ENCODE data around the gene CYP27C1.
"Not testable (repeated sequence)": the region's sequence is repeated elsewhere in the genome, so short reads cannot be mapped to it uniquely, and the experiment has no call there.

CYP27C1 gene

DNA sequence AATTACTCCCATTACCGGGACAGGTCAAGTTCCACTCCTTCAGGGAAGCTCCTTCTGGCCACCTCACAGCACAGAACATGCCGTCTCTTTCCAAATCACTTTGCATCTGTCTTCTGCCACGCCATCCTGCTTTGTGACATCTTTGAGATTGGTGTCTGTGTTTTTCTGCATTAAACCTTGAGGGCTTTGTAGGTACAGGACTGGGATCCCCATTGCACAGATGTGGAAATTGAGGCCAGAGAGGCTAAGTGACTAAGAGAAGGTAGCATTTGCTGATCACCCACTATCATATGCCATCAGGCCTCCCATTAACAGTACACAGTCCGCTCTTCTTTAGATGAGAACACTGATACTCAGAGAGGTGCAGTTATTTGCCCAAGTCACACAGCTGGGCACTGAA lies 9.5 kb upstream of the CYP27C1 start:
- H3K36me3 Mint-ChIP-seq, result peaks cover 2 to 18% of the 10 kb centered on the region in 2 donors
- ATAC-seq (replicated peaks), result no peak

DNA sequence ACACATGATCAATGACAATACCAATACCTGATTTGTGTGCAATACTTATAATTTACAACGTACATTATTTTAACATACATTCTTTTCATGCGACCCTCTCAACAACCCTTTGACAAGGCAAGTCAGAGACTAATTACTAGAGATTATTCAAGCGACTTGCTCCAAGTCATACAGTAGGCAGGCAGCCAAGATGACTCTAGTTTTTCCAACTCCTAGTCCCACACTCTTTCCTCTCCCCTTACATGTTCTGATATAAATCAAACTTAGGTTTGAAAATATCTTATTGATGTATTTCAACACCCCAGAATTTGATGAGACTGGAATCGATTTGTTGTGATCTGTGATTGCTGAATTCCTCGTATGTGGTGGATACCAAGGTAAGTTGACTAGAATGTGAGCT lies 8.0 kb upstream of the CYP27C1 start:
- ATAC-seq (replicated peaks) (no peak), DNase-seq (no peak)
- Mint-ChIP-seq H3K27ac (no peak overlapping the region), H3K27me3 (peaks cover 26 to 42% of the 10 kb centered on the region in 2 donors), H3K4me1 (peaks cover 4% of the 10 kb centered on the region in 2 donors), H3K36me3 (peaks cover 2 to 12% of the 10 kb centered on the region in 2 donors), H3K9me3 (peaks cover 7 to 9% of the 10 kb centered on the region in 2 donors), H3K4me3 (no peak overlapping the region)

More for the DNA sequence above, 9.5 kb upstream of the CYP27C1 start:
- Mint-ChIP-seq H3K27ac (no peak overlapping the region), H3K4me3 (no peak overlapping the region), H3K27me3 (peaks cover 21 to 33% of the 10 kb centered on the region in 2 donors), H3K9me3 (peaks cover 7 to 9% of the 10 kb centered on the region in 2 donors), H3K4me1 (peaks cover 4% of the 10 kb centered on the region in 2 donors)
- no peak for DNase-seq

DNA sequence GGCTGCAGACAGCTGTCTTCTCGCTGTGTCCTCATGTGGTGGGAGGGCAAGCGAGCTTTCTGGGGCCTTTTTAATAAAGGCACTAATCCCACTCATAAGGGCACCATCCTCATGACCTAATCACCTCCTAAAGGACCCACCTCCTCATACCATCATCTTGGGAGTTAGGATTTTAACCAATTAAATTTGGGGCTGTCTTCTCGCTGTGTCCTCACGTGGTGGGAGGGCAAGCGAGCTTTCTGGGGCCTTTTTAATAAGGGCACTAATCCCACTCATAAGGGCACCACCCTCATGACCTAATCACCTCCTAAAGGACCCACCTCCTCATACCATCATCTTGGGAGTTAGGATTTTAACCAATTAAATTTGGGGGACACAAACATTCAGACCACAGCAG lies 7.2 kb upstream of the CYP27C1 start:
- H3K4me1 Mint-ChIP-seq; H3K4me3 Mint-ChIP-seq; DNase-seq; H3K27ac Mint-ChIP-seq; H3K9me3 Mint-ChIP-seq; ATAC-seq (replicated peaks); H3K36me3 Mint-ChIP-seq: not testable (repeated sequence)
- H3K27me3 Mint-ChIP-seq, result peaks cover 26 to 46% of the 10 kb centered on the region in 2 donors

DNA sequence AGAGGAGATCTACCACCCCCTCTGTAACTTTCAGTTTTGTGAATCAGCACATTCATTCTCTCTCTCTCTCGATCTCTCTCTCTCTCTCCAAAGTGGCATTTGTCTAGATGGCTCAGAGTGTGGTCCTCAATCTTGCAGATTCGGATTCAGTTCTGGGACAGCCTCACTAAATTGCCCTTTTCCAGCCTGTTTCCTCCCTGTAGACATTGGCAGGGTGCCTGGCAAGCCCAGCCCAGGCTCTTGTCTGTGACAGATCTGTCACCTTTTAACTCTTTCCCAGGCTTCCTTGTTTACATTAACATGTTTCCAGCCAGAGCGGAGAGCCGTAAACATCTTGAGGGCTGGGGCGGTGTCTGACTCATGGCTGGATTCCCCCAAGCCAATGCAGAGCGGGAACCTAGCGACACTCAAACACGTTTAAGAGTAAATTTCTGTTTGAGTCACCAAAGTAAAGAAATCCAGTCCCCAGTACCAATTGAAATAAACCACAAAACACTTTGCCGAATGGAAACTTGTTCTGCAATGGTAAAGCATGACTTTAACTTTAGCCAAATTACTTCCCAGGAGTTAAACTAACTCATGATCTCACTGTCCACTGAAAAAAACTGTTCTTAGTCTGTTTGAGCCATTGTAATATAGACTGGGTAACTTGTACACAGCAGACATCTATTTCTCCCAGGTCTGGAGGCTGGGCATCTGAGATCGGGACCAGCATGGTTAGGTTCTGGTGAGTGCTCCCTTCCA lies 6.6 kb upstream of the CYP27C1 start:
- H3K27me3 Mint-ChIP-seq, result peaks cover 26 to 48% of the 10 kb centered on the region in 2 donors
- peak overlapping the region in 1 of 2 donors; percentile 38 for H3K4me3 Mint-ChIP-seq
- DNase-seq (no peak), ATAC-seq (replicated peaks) (peak; percentile 90)
- H3K4me1 Mint-ChIP-seq, result peaks cover 4% of the 10 kb centered on the region in 2 donors
- peaks cover 0 to 7% of the 10 kb centered on the region in 2 donors for H3K36me3 Mint-ChIP-seq
- H3K9me3 Mint-ChIP-seq, result peaks cover 7 to 9% of the 10 kb centered on the region in 2 donors
- peak overlapping the region; percentile 65 for H3K27ac Mint-ChIP-seq

DNA sequence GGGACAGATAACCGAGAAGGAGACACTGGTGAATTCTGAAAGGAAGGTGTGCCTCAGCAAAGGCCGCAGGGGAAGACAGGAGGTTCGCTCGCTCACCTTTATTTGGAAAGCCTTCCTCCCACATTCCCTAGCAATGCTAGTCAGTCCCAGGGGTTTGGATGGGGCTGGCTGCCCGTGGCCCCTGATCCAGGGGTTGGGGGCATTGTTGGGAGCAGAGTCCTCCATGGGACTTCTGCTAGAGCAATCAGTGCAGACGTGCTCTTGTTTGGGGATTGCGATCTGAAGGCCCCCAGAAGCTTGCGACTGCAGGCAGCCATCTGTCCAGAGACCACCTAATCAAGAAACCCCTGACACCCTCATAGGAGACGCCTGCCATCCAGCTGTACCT lies 6.0 kb upstream of the CYP27C1 start:
- peaks cover 4% of the 10 kb centered on the region in 2 donors for H3K4me1 Mint-ChIP-seq

DNA sequence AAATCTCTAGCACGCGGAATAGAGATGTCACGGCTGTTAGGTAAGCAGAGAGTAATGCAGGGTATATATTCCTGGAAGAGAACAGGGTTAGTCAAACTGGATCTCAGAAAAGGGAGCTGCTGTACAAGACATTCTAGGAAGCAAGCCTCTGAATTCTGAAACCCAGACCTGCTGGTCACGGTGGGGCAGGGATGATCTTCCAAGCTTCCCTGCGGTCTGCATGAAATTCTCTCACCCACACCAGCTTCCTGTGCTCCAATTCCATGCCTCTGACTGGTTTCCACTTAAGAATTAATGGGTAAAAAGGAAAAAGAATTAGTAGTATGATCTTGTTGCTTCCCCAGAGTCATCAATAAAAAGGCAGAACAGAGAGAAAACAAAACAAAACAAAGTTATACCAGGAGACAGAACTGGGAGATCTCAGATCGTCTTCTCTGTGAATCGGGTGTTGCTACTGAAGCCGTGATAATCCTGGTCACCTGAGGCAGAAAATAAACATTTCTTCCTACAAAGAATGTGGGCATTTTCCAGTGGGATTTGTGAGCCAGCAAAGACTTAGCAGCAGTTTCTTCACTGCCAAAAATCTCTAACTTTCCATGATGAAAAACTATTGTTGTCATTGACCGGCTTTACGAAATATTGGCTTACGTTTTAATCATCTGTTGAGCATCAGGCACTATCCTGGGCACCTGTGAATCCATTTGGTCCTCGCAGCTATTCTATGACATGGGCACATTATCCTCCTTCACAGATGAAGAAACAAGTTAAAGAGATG lies 5.3 kb upstream of the CYP27C1 start:
- peaks cover 32 to 59% of the 10 kb centered on the region in 2 donors for H3K27me3 Mint-ChIP-seq
- no peak for ATAC-seq (replicated peaks)

More for the DNA sequence above, 6.0 kb upstream of the CYP27C1 start:
- Mint-ChIP-seq H3K4me3 (no peak overlapping the region), H3K27me3 (peaks cover 26 to 52% of the 10 kb centered on the region in 2 donors), H3K36me3 (peaks cover 0 to 5% of the 10 kb centered on the region in 2 donors), H3K27ac (no peak overlapping the region), H3K9me3 (peaks cover 7 to 9% of the 10 kb centered on the region in 2 donors)
- no peak for ATAC-seq (replicated peaks)
- no peak for DNase-seq

DNA sequence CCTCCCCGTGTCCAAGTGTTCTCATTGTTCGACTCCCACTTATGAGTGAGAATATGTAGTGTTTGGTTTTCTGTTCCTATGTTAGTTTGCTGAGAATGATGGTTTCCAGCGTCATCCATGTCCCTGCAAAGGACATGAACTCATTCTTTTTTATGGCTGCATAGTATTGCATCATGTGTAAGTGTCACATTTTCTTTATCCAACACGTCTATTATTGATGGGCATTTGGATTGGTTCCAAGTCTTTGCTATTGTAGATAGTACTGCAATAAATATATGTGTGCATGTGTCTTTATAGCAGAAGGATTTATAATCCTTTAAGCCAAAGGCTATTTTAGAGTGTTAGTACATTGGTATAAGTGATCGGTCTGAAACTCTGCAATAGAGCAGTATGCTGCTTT lies 4.0 kb upstream of the CYP27C1 start:
- Mint-ChIP-seq H3K4me1 (peaks cover 12 to 18% of the 10 kb centered on the region in 2 donors), H3K27me3 (peaks cover 32 to 62% of the 10 kb centered on the region in 2 donors)
- not testable (repeated sequence) for DNase-seq; H3K9me3 Mint-ChIP-seq; H3K27ac Mint-ChIP-seq; H3K4me3 Mint-ChIP-seq; H3K36me3 Mint-ChIP-seq; ATAC-seq (replicated peaks)

More for the DNA sequence above, 5.3 kb upstream of the CYP27C1 start:
- H3K36me3 Mint-ChIP-seq, result peaks cover under 1 to 5% of the 10 kb centered on the region in 2 donors
- no peak overlapping the region for H3K27ac Mint-ChIP-seq
- peaks cover 9 to 10% of the 10 kb centered on the region in 2 donors for H3K4me1 Mint-ChIP-seq
- H3K9me3 Mint-ChIP-seq, result peaks cover 7 to 9% of the 10 kb centered on the region in 2 donors
- no peak for DNase-seq
- H3K4me3 Mint-ChIP-seq, result no peak overlapping the region

DNA sequence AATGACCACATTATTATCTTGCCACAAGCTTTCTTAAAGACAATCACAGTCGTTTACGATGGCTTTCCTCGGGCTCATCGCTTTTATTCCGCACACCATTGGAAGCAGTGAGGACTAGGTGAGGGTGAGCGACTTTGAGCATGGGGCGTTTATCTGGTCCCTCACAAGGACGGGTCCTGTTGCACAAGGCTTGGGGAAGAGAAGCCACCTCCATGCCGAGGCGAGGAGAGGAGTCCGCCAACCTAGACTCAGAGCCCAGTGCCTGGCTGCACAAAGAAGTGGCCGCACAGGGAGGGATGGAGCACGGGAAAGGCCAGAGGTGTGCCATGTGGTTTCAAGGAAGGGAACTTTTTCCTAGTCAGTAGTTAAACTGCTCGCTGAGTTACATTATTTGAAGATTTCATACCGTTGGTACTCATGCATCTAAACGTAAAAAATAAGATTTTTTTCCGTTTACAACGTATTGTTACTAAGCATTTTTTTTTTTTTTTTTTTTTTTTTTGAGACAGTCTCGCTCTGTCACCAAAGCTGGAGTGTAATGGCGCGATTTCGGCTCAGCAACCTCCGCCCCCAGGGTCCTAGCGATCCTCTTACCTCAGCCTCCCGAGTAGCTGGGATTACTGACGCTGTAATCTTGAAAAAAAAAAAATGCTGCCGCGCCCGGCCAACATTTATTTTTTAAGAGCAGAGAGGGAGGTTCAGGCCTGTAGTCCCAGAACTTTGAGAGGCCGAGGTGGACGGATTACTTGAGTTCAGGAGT lies 849 bp upstream of the CYP27C1 start:
- ATAC-seq (replicated peaks), result peak; percentile 30 to 43
- H3K27me3 Mint-ChIP-seq, result peaks cover 50 to 72% of the 10 kb centered on the region in 2 donors
- H3K4me1 Mint-ChIP-seq, result peaks cover 16 to 22% of the 10 kb centered on the region in 2 donors
- H3K27ac Mint-ChIP-seq, result peak overlapping the region; percentile 71
- peak overlapping the region; percentile 84 to 89 for H3K4me3 Mint-ChIP-seq
- H3K36me3 Mint-ChIP-seq, result peaks cover 3 to 6% of the 10 kb centered on the region in 2 donors
- H3K9me3 Mint-ChIP-seq, result peaks cover 0 to 3% of the 10 kb centered on the region in 2 donors
- no peak for DNase-seq

DNA sequence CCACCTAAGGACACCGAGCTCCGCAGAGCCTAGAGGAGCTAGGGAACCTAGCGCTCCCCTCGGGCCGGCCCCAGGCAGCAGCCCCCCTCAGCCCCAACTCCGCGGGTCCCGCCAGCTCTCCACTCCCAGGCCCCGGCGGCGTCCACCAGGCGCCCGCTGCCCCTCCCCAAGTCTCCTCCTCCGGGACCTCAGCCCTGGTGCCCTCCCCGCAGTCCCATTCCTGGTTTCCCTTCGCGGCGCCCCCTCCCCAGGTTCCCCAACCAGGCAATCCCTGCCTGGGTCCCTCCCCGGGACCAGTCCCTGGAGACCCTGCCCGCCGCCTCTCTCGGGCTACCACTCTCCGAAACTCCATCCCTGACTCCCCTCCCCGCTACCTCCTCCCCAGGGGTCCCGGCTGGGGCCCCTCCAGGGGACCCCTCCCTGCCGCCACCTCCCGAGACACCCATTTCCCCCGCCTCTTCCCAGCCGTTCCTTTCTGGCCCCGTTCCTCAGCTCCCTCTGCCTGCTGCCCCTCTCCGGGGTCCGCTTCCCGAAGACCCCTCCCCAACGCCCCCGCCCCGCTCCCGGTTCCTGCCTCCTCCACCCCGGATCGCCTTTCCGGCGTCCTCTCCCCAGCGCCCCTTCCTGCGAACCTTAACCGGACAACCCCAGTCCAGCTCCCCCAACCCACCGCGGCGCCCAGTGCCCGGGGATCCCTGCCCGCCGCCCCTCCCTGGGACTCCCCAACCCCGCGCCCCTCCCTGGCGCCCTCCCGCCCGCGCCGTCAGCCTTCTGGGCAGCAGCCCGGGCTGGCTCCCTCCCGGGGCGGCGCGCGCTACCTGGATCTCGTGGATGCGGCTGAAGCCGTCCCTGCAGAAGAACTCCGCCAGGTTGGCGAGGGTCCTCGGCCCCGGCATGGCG lies 678 bp downstream of the CYP27C1 start:
- Mint-ChIP-seq H3K4me3 (peak overlapping the region; percentile 72 to 81), H3K4me1 (peaks cover 16 to 22% of the 10 kb centered on the region in 2 donors), H3K27ac (no peak overlapping the region), H3K27me3 (peaks cover 40 to 61% of the 10 kb centered on the region in 2 donors), H3K9me3 (peaks cover 0 to 3% of the 10 kb centered on the region in 2 donors), H3K36me3 (peaks cover 3 to 6% of the 10 kb centered on the region in 2 donors)
- peak; percentile 43 to 49 for ATAC-seq (replicated peaks)
- no peak for DNase-seq

DNA sequence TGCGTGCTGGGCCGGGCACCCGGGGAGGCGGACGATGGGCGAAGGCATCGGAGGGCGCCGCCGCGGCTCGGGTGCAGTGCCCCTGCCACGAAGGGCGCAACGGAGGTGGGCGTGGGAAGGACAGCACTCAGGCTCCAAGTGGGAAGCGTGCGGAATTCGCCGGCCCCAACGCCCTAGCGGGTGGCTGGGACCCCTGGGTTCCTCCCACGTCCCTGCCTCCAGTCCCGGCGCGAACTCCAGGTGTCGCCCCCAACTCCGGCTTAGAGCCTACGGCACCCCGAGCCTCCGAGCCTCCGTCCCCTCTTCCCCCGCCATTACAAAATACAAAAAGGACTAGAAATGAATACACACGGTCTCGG lies 1.3 kb downstream of the CYP27C1 start:
- Mint-ChIP-seq H3K9me3 (peaks cover 0 to 3% of the 10 kb centered on the region in 2 donors), H3K27ac (no peak overlapping the region), H3K36me3 (peaks cover 3 to 6% of the 10 kb centered on the region in 2 donors), H3K27me3 (peaks cover 38 to 60% of the 10 kb centered on the region in 2 donors), H3K4me3 (peak overlapping the region; percentile 72 to 81), H3K4me1 (peaks cover 16 to 22% of the 10 kb centered on the region in 2 donors)
- DNase-seq (no peak), ATAC-seq (replicated peaks) (peak in 1 of 2 donors; percentile 24)

DNA sequence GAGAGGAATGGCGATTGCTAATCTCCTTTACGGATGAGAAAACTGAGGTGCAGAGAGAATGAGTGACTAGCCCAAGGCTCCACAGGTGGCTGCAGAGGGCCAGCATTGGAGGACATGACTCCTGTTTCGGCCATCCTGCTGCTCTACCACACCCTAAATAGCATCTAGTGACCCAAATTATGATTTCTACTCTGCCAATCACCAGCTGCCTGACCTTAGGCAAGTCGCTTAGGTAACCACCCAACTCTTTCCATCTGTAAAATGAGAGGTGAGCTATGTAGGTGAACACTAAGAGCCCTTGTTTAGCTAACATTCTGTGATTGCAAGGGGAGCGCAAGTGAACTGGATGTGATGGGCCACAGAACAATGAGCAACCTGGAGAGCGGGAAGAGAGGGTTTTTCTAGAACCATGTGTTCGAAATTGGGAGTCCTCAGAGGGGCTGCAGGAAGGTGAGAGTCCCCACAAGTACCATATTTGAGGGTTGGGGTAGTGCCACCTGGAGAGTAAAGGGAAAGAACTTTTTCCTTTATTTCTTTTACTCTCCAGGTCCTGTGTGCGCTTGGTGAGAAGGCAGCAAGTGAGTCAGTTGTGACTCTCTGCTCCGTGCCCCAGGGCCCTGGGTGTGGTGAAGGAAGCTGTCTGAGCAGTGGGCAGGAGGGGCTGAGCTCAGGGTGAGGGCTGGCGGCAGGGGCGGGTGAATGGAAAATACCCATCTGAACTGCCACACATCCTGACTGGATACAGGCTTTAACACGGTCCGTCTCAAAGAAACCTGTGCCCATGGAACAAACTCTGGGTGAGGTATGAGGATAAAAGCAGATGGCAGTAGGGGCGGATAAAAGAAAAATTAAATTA lies 2.4 kb downstream of the CYP27C1 start:
- H3K36me3 Mint-ChIP-seq, result peaks cover 3 to 6% of the 10 kb centered on the region in 2 donors
- ATAC-seq (replicated peaks) (no peak), DNase-seq (no peak)
- peak overlapping the region; percentile 31 for H3K27ac Mint-ChIP-seq
- H3K4me3 Mint-ChIP-seq, result peak overlapping the region; percentile 40
- H3K4me1 Mint-ChIP-seq, result peaks cover 16 to 22% of the 10 kb centered on the region in 2 donors
- H3K27me3 Mint-ChIP-seq, result peaks cover 44 to 62% of the 10 kb centered on the region in 2 donors
- H3K9me3 Mint-ChIP-seq, result peaks cover 2 to 3% of the 10 kb centered on the region in 2 donors

DNA sequence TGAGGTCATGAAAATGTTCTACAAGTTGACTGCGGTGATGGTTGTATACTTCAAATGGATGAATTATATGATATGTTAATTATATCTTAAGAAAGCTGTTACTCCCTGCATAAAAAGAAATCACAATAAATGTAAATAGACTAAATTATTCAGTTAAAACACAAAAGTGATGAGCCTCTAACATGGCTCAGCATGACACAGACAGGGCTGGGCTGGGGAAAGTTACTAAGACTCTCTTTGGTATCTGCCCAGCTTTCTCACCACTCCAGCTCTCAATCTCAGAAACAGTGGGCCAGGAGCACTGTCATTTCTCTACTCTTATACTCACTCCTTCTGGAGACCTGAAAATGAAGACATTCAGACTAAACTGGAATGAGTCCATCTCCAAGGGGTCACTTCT lies 3.5 kb downstream of the CYP27C1 start:
- Mint-ChIP-seq H3K36me3 (peaks cover 3 to 6% of the 10 kb centered on the region in 2 donors), H3K9me3 (peaks cover 2 to 3% of the 10 kb centered on the region in 2 donors), H3K4me1 (peaks cover 16 to 22% of the 10 kb centered on the region in 2 donors), H3K27ac (no peak overlapping the region), H3K27me3 (peaks cover 50 to 70% of the 10 kb centered on the region in 2 donors), H3K4me3 (no peak overlapping the region)
- ATAC-seq (replicated peaks) (no peak), DNase-seq (no peak)

Data from stimulated activated naive B cell treated with anti-CD40 and anti-IgM and Interleukin-4, amounts not matched to agents 10 μg/mL and 1 μg/mL and 100 μg/mL, for 72 hours (primary cell).